MCF 10A (cell line): ENCODE data around the gene SLC35A3. TPM values are rescaled to one million over a fixed set of nuclear protein-coding genes. Genes with fewer than 3 reads are reported as not detected.

Source experiments
- BruUV-seq: library from RNA; stranded (reverse); fragments of 400-500 nt; replicated peaks from 2 replicates; lab custom pipeline; 2021; lab: Mats Ljungman, UMichigan
- CTCF ChIA-PET: fragments of 300-600 bp; sonication (Branson Sonifier 250); formaldehyde crosslinking; extraction: SDS; loops from one replicate; lab custom pipeline; 2021; ENCODE audit warnings: antibody characterized with exemption, inconsistent platforms; lab: Yijun Ruan, JAX
- POLR2A ChIA-PET: fragments of 300-600, 350-650 bp; sonication (Branson Sonifier 250); formaldehyde crosslinking; extraction: SDS; loops from one replicate; lab custom pipeline; 2020; ENCODE audit warnings: antibody characterized with exemption, inconsistent platforms; lab: Yijun Ruan, JAX
- DNase-seq: peaks from one replicate; pipeline ENCODE4 v3.0.0-alpha.2; 2018; ENCODE audit not compliant: unreplicated experiment
- H3K27ac Mint-ChIP-seq: one replicate; pipeline ENCODE4 v1.8.0; 2022; ENCODE audit warnings: mild to moderate bottlenecking, low read depth, mixed read lengths; ENCODE audit not compliant: unreplicated experiment
- H3K27me3 Mint-ChIP-seq: one replicate; pipeline ENCODE4 v1.8.0; 2022; ENCODE audit warnings: mixed read lengths; ENCODE audit not compliant: insufficient read depth, unreplicated experiment
- H3K36me3 Mint-ChIP-seq: one replicate; pipeline ENCODE4 v1.8.0; 2022; ENCODE audit warnings: mild to moderate bottlenecking, moderate library complexity, mixed read lengths; ENCODE audit not compliant: insufficient read depth, unreplicated experiment
- H3K4me1 Mint-ChIP-seq: one replicate; pipeline ENCODE4 v1.8.0; 2022; ENCODE audit warnings: mixed read lengths; ENCODE audit not compliant: insufficient read depth, unreplicated experiment
- H3K4me3 Mint-ChIP-seq: one replicate; pipeline ENCODE4 v1.8.0; 2022; ENCODE audit warnings: mild to moderate bottlenecking, moderate library complexity, mixed read lengths; ENCODE audit not compliant: unreplicated experiment
- H3K9me3 Mint-ChIP-seq: one replicate; pipeline ENCODE4 v1.8.0; 2022; ENCODE audit warnings: mixed read lengths; ENCODE audit not compliant: unreplicated experiment
- CTCF ChIP-seq: fragments of 200-600 bp; IDR thresholded peaks from one replicate; pipeline ENCODE4 v1.8.0; 2022; ENCODE audit warnings: antibody characterized with exemption, mild to moderate bottlenecking; ENCODE audit not compliant: unreplicated experiment
- intact Hi-C: fragments of 100-400 bp; cut with micrococcal nuclease; formaldehyde crosslinking; loops from 2 replicates; pipeline ENCODE4 v1.14.1; 2022
- total RNA-seq: library from RNA; stranded (reverse); gene quantifications from 2 replicates; pipeline ENCODE4 v1.2.3, GENCODE V29; 2022

Gene SLC35A3
- total RNA-seq, 1 experiment from 2014 or later = 15.1 TPM

GRCh38 chr1:99992760-99993467 lies 23.1 kb downstream of the SLC35A3 start:
- ChIA-PET CTCF (no interaction called here), POLR2A (interaction anchor here (0.6 to 0.9 kb wide), 2 partner anchors 23 to 114 kb away, joined by 4 read pairs; no protein-coding TSS in a partner anchor)
- Mint-ChIP-seq H3K4me1 (no peaks in the 10 kb centered on the region), H3K27ac (no peak overlapping the region), H3K4me3 (no peak overlapping the region), H3K36me3 (peaks cover 13% of the 10 kb centered on the region), H3K9me3 (no peaks in the 10 kb centered on the region), H3K27me3 (no peaks in the 10 kb centered on the region)
- DNase-seq = no peak
- intact Hi-C loops = no loop called here
- BruUV-seq = no TSS peak
- no peak for TF ChIP-seq CTCF

- DNase-seq = no peak
- BruUV-seq = no TSS peak
- Mint-ChIP-seq H3K4me3 (no peak overlapping the region), H3K36me3 (peaks cover 13% of the 10 kb centered on the region), H3K4me1 (no peaks in the 10 kb centered on the region), H3K27me3 (no peaks in the 10 kb centered on the region), H3K9me3 (no peaks in the 10 kb centered on the region), H3K27ac (no peak overlapping the region)
- no peak for TF ChIP-seq CTCF
- ChIA-PET CTCF (no interaction called here), POLR2A (no interaction called here)
- intact Hi-C loops = no loop called here
Measured at GRCh38 chr1:99993468-99993845, 23.7 kb downstream of the SLC35A3 start.

GRCh38 chr1:99994496-99994895 lies 24.7 kb downstream of the SLC35A3 start:
- CTCF ChIA-PET = no interaction called here
- no peak overlapping the region for H3K4me3 Mint-ChIP-seq
- H3K27ac Mint-ChIP-seq = no peak overlapping the region
- H3K36me3 Mint-ChIP-seq = peaks cover 13% of the 10 kb centered on the region
- no TSS peak for BruUV-seq
- no peaks in the 10 kb centered on the region for H3K4me1 Mint-ChIP-seq
- DNase-seq = no peak
- no peak for TF ChIP-seq CTCF
- no peaks in the 10 kb centered on the region for H3K27me3 Mint-ChIP-seq
- POLR2A ChIA-PET = no interaction called here
- no peaks in the 10 kb centered on the region for H3K9me3 Mint-ChIP-seq
- intact Hi-C loops = no loop called here

GRCh38 chr1:99996951-99997350 lies 27.2 kb downstream of the SLC35A3 start:
- H3K9me3 Mint-ChIP-seq = no peaks in the 10 kb centered on the region
- TF ChIP-seq CTCF = no peak
- peaks cover 13% of the 10 kb centered on the region for H3K36me3 Mint-ChIP-seq
- H3K4me3 Mint-ChIP-seq = no peak overlapping the region
- CTCF ChIA-PET = no interaction called here
- DNase-seq = no peak
- no peak overlapping the region for H3K27ac Mint-ChIP-seq
- intact Hi-C loops = no loop called here
- POLR2A ChIA-PET = no interaction called here
- BruUV-seq = no TSS peak
- H3K27me3 Mint-ChIP-seq = no peaks in the 10 kb centered on the region
- H3K4me1 Mint-ChIP-seq = no peaks in the 10 kb centered on the region
